Testis (tissue), 2 donors: ENCODE results near the gene FAM13B.

Experiments used
- POLR2A ChIP-seq: fragments of 450-650 bp; IDR thresholded peaks from one replicate; pipeline ENCODE4 v1.6.1; 2017; ENCODE audit warnings: antibody characterized with exemption, mild to moderate bottlenecking, moderate library complexity
- TF ChIP-seq, protein P1 (sequence below), 3 experiments: fragments of 450-650 bp in 2 of 3; fragments of 200-600 bp in 1 of 3; sonication (generic) in 1 of 3; IDR thresholded peaks; one replicate each; pipeline ENCODE4 v1.5.1; 2016 to 2019; ENCODE audit warnings: antibody characterized with exemption in 3 of 3, mild to moderate bottlenecking in 2 of 3, moderate library complexity in 1 of 3

DNA sequence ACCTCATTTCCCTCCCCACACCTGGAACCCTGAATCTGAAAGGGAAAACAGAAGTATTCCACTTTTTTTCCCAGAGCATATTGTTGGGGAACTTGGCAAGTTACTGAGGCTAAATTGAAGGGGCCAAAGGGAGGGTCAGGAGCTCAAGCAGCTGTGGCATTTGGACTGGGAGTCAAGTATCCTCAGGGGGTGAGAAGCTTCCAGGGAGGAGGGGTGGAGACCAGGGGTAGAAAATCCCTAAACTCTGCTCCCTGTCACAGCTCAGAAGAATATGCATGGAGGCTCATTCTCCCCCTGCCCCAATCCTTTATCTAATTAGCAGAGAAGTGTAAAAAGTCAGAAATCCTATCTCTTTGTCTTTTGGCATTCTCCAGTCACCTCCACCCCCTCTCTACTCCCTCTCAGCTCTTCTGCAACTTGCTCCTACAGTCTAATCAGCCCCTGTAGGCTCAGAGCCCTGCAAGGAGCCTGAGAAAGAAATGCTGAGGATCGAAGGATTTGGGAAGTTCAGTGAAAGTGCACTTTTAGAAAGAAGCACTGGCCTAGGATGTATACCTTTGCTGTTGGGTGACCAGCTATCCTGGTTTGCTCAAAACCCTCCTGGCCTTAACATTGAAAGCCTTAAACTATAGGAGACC is 45.2 kb upstream of the FAM13B start:
- TF ChIP-seq, protein P1, sequence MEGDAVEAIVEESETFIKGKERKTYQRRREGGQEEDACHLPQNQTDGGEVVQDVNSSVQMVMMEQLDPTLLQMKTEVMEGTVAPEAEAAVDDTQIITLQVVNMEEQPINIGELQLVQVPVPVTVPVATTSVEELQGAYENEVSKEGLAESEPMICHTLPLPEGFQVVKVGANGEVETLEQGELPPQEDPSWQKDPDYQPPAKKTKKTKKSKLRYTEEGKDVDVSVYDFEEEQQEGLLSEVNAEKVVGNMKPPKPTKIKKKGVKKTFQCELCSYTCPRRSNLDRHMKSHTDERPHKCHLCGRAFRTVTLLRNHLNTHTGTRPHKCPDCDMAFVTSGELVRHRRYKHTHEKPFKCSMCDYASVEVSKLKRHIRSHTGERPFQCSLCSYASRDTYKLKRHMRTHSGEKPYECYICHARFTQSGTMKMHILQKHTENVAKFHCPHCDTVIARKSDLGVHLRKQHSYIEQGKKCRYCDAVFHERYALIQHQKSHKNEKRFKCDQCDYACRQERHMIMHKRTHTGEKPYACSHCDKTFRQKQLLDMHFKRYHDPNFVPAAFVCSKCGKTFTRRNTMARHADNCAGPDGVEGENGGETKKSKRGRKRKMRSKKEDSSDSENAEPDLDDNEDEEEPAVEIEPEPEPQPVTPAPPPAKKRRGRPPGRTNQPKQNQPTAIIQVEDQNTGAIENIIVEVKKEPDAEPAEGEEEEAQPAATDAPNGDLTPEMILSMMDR (IDR thresholded peaks at IDR 0.05), result no peak
- TF ChIP-seq POLR2A, result no peak
